HEK293 (cell line): ENCODE measurements around the gene PLEKHG1.

ENCODE experiments used
- CTCF ChIA-PET: fragments of 350-600 bp; formaldehyde crosslinking; extraction: SDS; loops from one replicate; lab custom pipeline; 2021; ENCODE audit warnings: antibody characterized with exemption; lab: Yijun Ruan, JAX
- POLR2A ChIA-PET: fragments of 300-600 bp; formaldehyde crosslinking; extraction: SDS; loops from one replicate; lab custom pipeline; 2020; ENCODE audit warnings: antibody characterized with exemption, inconsistent platforms; lab: Yijun Ruan, JAX
- H3K27ac ChIP-seq: fragments of 200-500 bp; sonication (Bioruptor generic); 2 replicates; pipeline ENCODE4 v1.5.1; 2014; ENCODE audit warnings: low read depth, low read length, control low read depth, inconsistent platforms; ENCODE audit errors: extremely low read depth
- H3K36me3 ChIP-seq, 2 experiments: fragments of 200-500 bp in 1 of 2; sonication (Bioruptor generic) in 1 of 2; 1 replicate in 1 of 2; 2 replicates in 1 of 2; pipeline ENCODE4 v1.5.1; 2014 to 2017; ENCODE audit warnings: inconsistent platforms in 2 of 2, low read length in 2 of 2; ENCODE audit not compliant: control insufficient read depth in 2 of 2, insufficient read depth in 1 of 2
- H3K4me1 ChIP-seq: fragments of 200-500 bp; sonication (Bioruptor generic); 2 replicates; pipeline ENCODE4 v1.5.1; 2014; ENCODE audit warnings: mild to moderate bottlenecking, low read length, inconsistent platforms; ENCODE audit not compliant: control insufficient read depth, insufficient read depth
- H3K4me3 ChIP-seq: 2 replicates; pipeline ENCODE4 v1.5.1; 2011; ENCODE audit warnings: low read depth, mild to moderate bottlenecking, control low read depth, low read length, moderate library complexity
- H3K9me3 ChIP-seq: fragments of 200-500 bp; sonication (Bioruptor generic); 2 replicates; pipeline ENCODE4 v1.5.1; 2014; ENCODE audit warnings: low read depth, low read length, inconsistent platforms; ENCODE audit not compliant: control insufficient read depth, insufficient read depth
- BCL11A ChIP-seq: fragments of 450-650 bp; formaldehyde crosslinking; IDR thresholded peaks from 2 replicates; pipeline ENCODE4 v1.5.1; 2016; ENCODE audit warnings: low read depth, missing biosample characterization, missing genetic modification characterization
- EGR2 ChIP-seq: fragments of 450-650 bp; formaldehyde crosslinking; IDR thresholded peaks from 2 replicates; pipeline ENCODE4 v1.5.1; 2016; ENCODE audit warnings: low read depth, missing biosample characterization, missing genetic modification characterization
- HIC1 ChIP-seq: fragments of 450-650 bp; formaldehyde crosslinking; IDR thresholded peaks from 2 replicates; pipeline ENCODE4 v1.5.1; 2016; ENCODE audit warnings: missing biosample characterization, missing genetic modification characterization
- MEIS1 ChIP-seq: sonication (generic); formaldehyde crosslinking; IDR thresholded peaks from 2 replicates; pipeline ENCODE4 v1.8.1; 2022; ENCODE audit warnings: missing genetic modification reagents, mild to moderate bottlenecking, borderline replicate concordance
- MYNN ChIP-seq: fragments of 450-650 bp; formaldehyde crosslinking; IDR thresholded peaks from 2 replicates; pipeline ENCODE4 v1.5.1; 2016; ENCODE audit warnings: missing biosample characterization, missing genetic modification characterization, borderline replicate concordance
- PRDM4 ChIP-seq: fragments of 450-650 bp; formaldehyde crosslinking; IDR thresholded peaks from 2 replicates; pipeline ENCODE4 v1.5.1; 2017; ENCODE audit warnings: missing biosample characterization, missing genetic modification characterization
- SALL2 ChIP-seq: fragments of 450-650 bp; formaldehyde crosslinking; IDR thresholded peaks from 2 replicates; pipeline ENCODE4 v1.5.0; 2017; ENCODE audit warnings: missing biosample characterization, mild to moderate bottlenecking, missing genetic modification characterization, borderline replicate concordance
- SCRT1 ChIP-seq: fragments of 450-650 bp; formaldehyde crosslinking; IDR thresholded peaks from 2 replicates; pipeline ENCODE4 v1.5.1; 2016; ENCODE audit warnings: missing biosample characterization, missing genetic modification characterization, borderline replicate concordance
- SP3 ChIP-seq: fragments of 450-650 bp; formaldehyde crosslinking; IDR thresholded peaks from 2 replicates; pipeline ENCODE4 v1.5.1; 2016; ENCODE audit warnings: missing biosample characterization, missing genetic modification characterization
- TCF7L2 ChIP-seq: IDR thresholded peaks from 2 replicates; pipeline ENCODE4 v1.6.1; 2011; ENCODE audit warnings: low read depth, mild to moderate bottlenecking, inconsistent platforms, low read length, moderate library complexity, borderline replicate concordance
- ZBTB17 ChIP-seq: fragments of 450-650 bp; formaldehyde crosslinking; IDR thresholded peaks from 2 replicates; pipeline ENCODE4 v1.5.1; 2016; ENCODE audit warnings: missing biosample characterization, missing genetic modification characterization
- ZBTB26 ChIP-seq: fragments of 450-650 bp; formaldehyde crosslinking; optimal IDR thresholded peaks from 2 replicates; pipeline ENCODE3; 2016; ENCODE audit warnings: missing biosample characterization, mild to moderate bottlenecking, missing genetic modification characterization
- ZBTB48 ChIP-seq: fragments of 450-650 bp; formaldehyde crosslinking; IDR thresholded peaks from 2 replicates; pipeline ENCODE4 v1.5.1; 2016; ENCODE audit warnings: missing biosample characterization, missing genetic modification characterization
- ZEB2 ChIP-seq: fragments of 450-650 bp; formaldehyde crosslinking; IDR thresholded peaks from 2 replicates; pipeline ENCODE4 v1.5.1; 2016; ENCODE audit warnings: missing biosample characterization, missing genetic modification characterization
- ZNF175 ChIP-seq: fragments of 450-650 bp; formaldehyde crosslinking; IDR thresholded peaks from 2 replicates; pipeline ENCODE4 v1.5.1; 2016; ENCODE audit warnings: missing biosample characterization, missing genetic modification characterization
- ZNF26 ChIP-seq: fragments of 450-650 bp; formaldehyde crosslinking; IDR thresholded peaks from 2 replicates; pipeline ENCODE4 v1.5.1; 2016; ENCODE audit warnings: missing biosample characterization, missing genetic modification characterization
- ZNF404 ChIP-seq: fragments of 450-650 bp; formaldehyde crosslinking; IDR thresholded peaks from 2 replicates; pipeline ENCODE4 v1.5.1; 2017; ENCODE audit warnings: missing biosample characterization, missing genetic modification characterization
- ZNF518A ChIP-seq: fragments of 450-650 bp; formaldehyde crosslinking; conservative IDR thresholded peaks from 2 replicates; pipeline ENCODE4 v1.5.1; 2016; ENCODE audit warnings: low read depth, missing biosample characterization, missing genetic modification characterization
- ZNF596 ChIP-seq: fragments of 450-650 bp; IDR thresholded peaks from 2 replicates; pipeline ENCODE4 v1.5.0; 2018; ENCODE audit warnings: missing biosample characterization, mild to moderate bottlenecking, missing genetic modification characterization, moderate library complexity
- ZNF654 ChIP-seq: fragments of 450-650 bp; formaldehyde crosslinking; IDR thresholded peaks from 2 replicates; pipeline ENCODE4 v1.5.1; 2016; ENCODE audit warnings: low read depth, missing biosample characterization, missing genetic modification characterization
- ZNF791 ChIP-seq: fragments of 450-650 bp; formaldehyde crosslinking; IDR thresholded peaks from 2 replicates; pipeline ENCODE4 v1.5.1; 2016; ENCODE audit warnings: missing biosample characterization, missing genetic modification characterization
- ZSCAN18 ChIP-seq: fragments of 450-650 bp; formaldehyde crosslinking; IDR thresholded peaks from 2 replicates; pipeline ENCODE4 v1.5.1; 2016; ENCODE audit warnings: missing biosample characterization, missing genetic modification characterization

PLEKHG1 gene

GRCh38 chr6:150620763-150621162 is 21.1 kb downstream of the PLEKHG1 start:
- H3K36me3 ChIP-seq = no peaks in the 10 kb centered on the region
- CTCF ChIA-PET = no interaction called here
- H3K9me3 ChIP-seq = no peaks in the 10 kb centered on the region
- no peak overlapping the region for H3K4me3 ChIP-seq
- H3K4me1 ChIP-seq = peaks cover 16% of the 10 kb centered on the region
- POLR2A ChIA-PET = no interaction called here
- TF ChIP-seq ZNF791 (no peak), SP3 (tag by site-specific recombination) (no peak), ZEB2 (tag by site-specific recombination) (no peak), PRDM4 (tag by site-specific recombination) (no peak), ZBTB48 (tag by site-specific recombination) (no peak), ZNF404 (no peak), MEIS1 (CRISPR knock-in tag) (no peak), ZNF26 (tag by site-specific recombination) (no peak), ZNF175 (tag by site-specific recombination) (no peak), EGR2 (tag by site-specific recombination) (no peak)
- no peak overlapping the region for H3K27ac ChIP-seq

- CTCF ChIA-PET = no interaction called here
- no peak overlapping the region; the same call in 1 of the 2 replicates for H3K27ac ChIP-seq
- peaks cover 15% of the 10 kb centered on the region; the same call in 1 of the 2 replicates for H3K4me1 ChIP-seq
- H3K36me3 ChIP-seq = no peaks in the 10 kb centered on the region
- H3K4me3 ChIP-seq = no peak overlapping the region
- H3K9me3 ChIP-seq = no peaks in the 10 kb centered on the region
- POLR2A ChIA-PET = interaction anchor here (0.8 kb wide), 1 partner anchor 16 kb away, joined by 4 read pairs; no protein-coding TSS in a partner anchor
- TF ChIP-seq HIC1 (tag by site-specific recombination) (no peak), ZNF654 (tag by site-specific recombination) (no peak), SCRT1 (tag by site-specific recombination) (no peak), TCF7L2 (no peak), ZBTB17 (tag by site-specific recombination) (no peak), BCL11A (tag by site-specific recombination) (no peak), MYNN (no peak), SALL2 (tag by site-specific recombination) (no peak), ZNF518A (tag by site-specific recombination) (no peak), ZSCAN18 (no peak), ZBTB26 (tag by site-specific recombination) (no peak), ZNF596 (tag by site-specific recombination) (no peak)
These were observed 22.8 kb downstream of the PLEKHG1 start for GRCh38 chr6:150622476-150622875.
